Stimulated activated CD8-positive, alpha-beta memory T cell treated with anti-CD3 and anti-CD28 coated beads, Interleukin-4, amount 100 ng/mL, for 24 hours (primary cell): ENCODE results near the gene THRB.
"Not testable (repeated sequence)": the region's sequence is repeated elsewhere in the genome, so short reads cannot be mapped to it uniquely, and the experiment has no call there.

ENCODE experiments used
- DNase-seq: peaks from one replicate; pipeline ENCODE4 v3.0.0-alpha.2; 2020; ENCODE audit warnings: low read depth

Gene THRB

GRCh38 chr3:24446032-24446431 lies 48.6 kb downstream of the THRB start:
- no peak for DNase-seq

GRCh38 chr3:24443476-24443875 lies 51.2 kb downstream of the THRB start:
- no peak for DNase-seq

DNA sequence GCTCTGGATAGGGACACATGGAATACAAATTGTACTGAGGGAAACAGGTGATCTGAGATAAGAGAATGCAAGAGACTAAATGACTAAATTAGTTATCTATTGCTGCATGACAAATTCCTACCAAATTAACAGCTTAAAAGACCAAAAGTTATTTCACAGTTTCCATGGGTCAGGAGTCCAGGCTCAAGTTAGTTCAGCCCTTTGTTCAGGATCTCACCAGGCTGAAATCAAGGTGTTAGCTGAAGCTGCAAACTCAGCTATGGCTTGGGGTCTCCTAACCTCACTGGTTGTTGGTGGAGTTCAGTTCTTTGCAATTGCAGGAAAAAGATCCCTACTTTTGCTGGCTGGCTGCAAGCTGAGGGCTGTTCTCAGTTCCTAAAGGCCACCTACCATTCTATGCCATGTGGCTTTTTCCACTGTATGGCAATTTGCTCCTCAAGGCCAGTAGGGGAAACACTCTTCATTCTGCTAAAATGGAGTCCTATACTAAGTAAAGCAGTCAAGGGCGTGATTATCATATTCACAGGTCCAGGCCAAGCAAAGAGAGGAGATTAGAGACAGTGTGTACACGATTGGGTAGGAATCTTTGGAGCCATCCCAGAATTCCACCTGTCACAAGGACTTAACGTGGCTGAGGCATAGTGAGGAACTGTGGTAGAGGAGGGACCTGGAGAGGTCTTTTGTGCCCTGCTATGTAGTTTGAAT lies 53.7 kb downstream of the THRB start:
- no peak for DNase-seq

- no peak for DNase-seq
Measured at GRCh38 chr3:24439021-24439420, 55.6 kb downstream of the THRB start.

GRCh38 chr3:24437326-24437725 lies 57.3 kb downstream of the THRB start:
- no peak for DNase-seq

DNA sequence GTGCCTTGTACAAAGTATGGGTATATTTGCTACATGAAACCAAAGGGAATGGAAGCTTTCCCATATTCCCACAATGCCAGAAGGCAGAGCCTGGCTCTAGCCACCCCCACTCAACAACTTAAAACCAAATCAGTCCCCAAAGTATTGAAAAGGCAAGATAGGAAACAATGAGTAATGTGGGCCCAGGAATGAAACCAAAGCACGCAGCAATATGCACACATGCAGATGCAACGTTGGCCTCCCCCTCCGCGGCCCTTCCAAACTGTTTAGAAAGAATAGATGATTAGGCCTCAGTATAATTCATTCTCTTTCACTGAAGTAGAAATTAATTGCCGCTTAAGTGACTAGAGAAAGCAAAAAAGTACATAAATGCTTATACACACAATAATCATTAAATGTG lies 59.1 kb downstream of the THRB start:
- DNase-seq: no peak

- DNase-seq: no peak
Measured at GRCh38 chr3:24434651-24435050, 60.0 kb downstream of the THRB start.

GRCh38 chr3:24433838-24434591 lies 60.6 kb downstream of the THRB start:
- DNase-seq: no peak

DNA sequence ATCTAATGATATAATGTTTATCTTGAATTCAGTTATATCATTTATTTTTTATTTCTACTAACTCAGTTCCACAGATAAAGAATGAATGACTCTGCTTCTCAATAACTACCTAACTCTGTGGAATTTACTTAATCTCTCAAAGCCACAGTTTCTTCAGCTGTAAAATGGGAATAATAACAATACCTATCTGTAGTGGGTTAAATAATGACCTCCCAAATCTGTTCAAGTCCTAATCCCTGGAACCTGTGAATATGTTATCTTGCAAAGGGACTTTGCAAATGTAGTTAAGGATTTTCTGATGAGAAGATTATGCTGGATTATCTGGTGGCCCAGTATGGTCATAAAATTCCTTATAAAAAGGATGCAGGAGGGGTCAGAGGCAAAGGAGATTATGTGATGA lies 61.7 kb downstream of the THRB start:
- no peak for DNase-seq

- DNase-seq: no peak
Measured at GRCh38 chr3:24428481-24428880, 66.2 kb downstream of the THRB start.

GRCh38 chr3:24426896-24427295 lies 67.8 kb downstream of the THRB start:
- no peak for DNase-seq

DNA sequence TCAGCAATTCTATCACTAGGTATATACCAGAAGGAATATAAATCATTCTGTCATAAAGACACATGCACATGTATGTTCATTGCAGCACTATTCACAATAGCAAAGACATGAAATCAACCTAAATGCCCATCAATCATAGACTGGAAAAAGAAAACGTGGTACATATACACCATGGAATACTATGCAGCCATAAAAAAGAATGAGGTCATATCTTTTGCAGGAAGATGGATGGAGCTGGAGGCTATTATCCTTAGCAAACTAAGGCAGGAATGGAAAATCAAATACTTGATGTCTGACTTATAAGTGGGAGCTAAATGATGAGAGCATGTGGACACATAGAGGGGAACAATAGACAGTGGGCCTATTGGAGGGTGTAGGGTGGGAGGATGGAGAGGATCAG lies 73.8 kb downstream of the THRB start:
- DNase-seq: not testable (repeated sequence)

- DNase-seq: no peak
Measured at GRCh38 chr3:24420224-24420623, 74.4 kb downstream of the THRB start.

DNA sequence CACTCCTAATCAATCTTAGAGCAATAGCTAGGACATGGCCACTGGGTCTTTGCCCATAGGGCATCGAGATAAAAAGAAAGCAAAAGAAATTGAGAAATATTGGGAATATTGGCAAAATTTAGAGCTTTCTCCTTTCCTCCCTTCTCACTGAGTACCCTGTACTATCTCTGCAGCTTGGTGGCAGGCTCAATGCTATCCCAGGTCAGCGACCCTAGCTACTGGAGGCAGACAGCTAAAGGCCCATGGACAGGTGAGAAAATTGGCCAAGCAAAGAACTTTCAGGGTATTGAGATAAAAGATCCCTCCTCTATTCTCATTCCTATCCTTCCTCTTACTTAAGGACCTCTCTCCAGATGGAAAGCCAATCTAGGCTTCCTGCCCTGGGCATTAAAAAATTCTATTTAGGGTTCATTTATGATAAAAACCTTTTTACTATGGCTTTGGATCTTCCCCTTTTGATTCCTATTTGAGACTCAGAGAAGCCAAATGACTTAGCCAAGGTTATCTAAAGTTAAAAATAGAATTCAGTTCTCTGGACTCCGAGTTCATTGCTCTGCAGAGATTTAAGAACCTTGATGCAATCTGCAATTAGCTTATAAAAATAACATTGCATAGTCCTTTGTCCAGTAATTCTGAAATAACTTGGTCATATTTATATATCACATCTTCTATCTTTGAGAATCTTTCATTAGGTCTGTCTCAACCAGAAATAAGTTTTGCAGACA lies 75.4 kb downstream of the THRB start:
- DNase-seq: no peak

DNA sequence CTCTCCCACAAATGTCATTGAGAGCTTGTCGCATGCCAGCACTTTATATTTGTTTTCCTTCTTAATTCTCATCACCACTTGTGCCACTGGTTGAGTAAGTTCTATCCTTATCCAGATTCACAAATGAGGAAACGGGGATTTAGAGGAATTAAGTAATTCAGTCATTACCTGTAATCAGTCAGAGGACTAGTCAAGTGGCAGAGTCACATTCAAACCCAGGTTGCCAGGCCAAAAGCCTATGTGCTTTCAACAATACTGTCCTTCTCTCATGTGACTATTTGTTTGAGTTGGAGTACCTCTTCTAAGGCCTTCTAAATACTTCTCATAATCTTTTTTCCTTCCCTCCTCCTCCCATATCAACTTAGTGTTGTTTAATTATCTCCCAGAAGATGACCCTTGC lies 76.9 kb downstream of the THRB start:
- no peak for DNase-seq

- no peak for DNase-seq
Measured at GRCh38 chr3:24416224-24416623, 78.4 kb downstream of the THRB start.

DNA sequence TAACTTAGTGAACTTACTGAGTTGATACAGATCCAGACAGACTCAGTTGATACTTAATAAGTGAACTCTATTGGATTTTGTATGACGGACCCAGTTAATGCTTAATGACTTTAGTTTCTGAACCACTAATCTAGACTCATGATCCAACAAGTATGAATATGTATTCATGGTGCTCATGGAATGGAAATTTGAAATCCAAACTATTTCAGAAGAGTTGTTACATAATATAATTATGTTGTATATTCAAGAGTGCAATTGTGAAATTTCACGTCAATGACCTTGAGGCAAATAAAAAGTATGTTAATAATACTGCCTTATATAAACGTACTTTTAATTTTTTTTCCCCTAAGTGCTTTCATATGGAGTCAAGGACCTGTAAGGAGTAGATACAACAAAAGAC lies 78.8 kb downstream of the THRB start:
- no peak for DNase-seq

DNA sequence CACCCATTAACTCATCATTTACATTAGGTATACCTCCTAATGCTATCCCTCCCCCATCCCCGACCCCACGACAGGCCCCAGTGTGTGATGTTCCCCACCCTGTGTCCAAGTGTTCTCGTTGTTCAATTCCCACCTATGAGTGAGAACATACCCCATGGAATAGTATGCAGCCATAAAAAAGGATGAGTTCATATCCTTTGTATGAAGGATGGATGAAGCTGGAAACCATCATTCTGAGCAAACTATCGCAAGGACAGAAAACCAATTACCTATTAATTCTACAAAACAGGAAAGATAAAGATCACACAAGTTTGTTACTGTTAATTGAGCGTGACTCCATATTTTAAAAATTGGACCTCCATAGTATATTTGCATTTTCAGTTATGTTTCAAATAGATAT lies 81.0 kb downstream of the THRB start:
- not testable (repeated sequence) for DNase-seq

DNA sequence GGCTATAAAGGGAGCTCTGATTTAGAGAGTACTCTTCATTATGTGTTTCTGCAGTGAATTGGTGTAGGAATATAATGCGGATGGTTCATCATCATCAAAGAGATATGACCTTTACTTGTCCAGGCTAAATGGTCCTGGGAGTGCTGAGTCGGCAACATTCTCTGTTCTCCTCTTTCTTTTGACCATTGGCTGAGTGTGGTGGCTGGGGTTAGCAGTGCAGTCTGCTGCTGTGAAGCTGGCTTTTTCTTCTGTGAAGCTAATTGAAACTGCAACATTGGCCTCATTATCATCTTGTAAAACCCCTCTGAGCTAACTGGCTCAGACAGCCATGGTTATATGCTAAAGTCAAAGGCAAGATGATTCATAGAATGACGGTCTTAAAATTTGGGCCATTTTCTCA lies 83.8 kb downstream of the THRB start:
- no peak for DNase-seq

GRCh38 chr3:24407980-24408680 lies 86.5 kb downstream of the THRB start:
- no peak for DNase-seq

DNA sequence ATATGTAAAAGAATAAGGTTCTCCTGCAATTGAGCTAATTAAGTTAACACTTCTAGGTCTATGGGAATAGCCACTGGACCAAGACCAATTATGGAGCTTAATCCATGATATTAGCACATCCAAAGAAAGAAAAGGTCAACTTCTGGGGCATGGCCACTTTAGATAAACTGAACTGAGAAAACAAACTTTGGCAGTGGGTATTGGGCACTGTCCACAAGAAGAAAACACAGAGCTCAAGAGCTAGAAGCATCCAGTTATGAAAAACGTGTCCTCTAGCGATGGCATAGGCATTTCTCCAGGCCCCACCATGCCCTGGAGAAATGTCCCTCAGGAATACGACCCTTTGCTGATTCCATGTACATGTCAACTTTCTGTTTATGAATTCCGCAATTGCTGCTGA lies 87.8 kb downstream of the THRB start:
- no peak for DNase-seq

DNA sequence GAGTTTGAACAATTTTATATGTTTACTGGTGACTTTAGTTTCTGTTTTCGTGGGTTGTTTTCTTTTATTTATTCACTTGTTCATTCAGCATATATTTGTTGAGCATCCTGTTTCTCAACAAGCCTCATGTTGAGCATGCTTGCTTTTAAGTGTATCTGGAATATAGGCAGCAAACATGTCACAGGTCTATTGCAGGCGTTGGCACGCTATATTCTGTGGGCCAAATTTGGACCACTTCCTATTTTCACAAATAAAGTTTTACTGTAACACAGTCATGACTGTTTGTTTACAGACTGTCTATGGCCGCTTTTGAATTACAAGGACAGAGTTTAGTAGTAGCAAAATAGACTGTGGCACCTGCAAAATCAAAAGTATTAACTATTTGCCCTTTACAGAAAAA lies 89.6 kb downstream of the THRB start:
- DNase-seq: no peak

- DNase-seq: no peak
Measured at GRCh38 chr3:24401811-24402185, 92.9 kb downstream of the THRB start.
